Activated naive CD8-positive, alpha-beta T cell treated with anti-CD3 and anti-CD28 coated beads, Interleukin-2, amount 50 U/mL, for 24 hours (primary cell): ENCODE measurements around the gene VANGL1.

Experiments
- ATAC-seq: fragments of 150-1000 bp; cut with Tn5 transposase; one replicate; pipeline ENCODE4 v1.10.0; 2021
- DNase-seq: peaks from one replicate; pipeline ENCODE4 v3.0.0; 2021
- H3K27ac Mint-ChIP-seq: one replicate; pipeline ENCODE4 v1.8.0; 2021; ENCODE audit warnings: mild to moderate bottlenecking, mixed read lengths
- H3K27me3 Mint-ChIP-seq: one replicate; pipeline ENCODE4 v1.8.0; 2021; ENCODE audit warnings: mixed read lengths
- H3K36me3 Mint-ChIP-seq: one replicate; pipeline ENCODE4 v1.8.0; 2021; ENCODE audit warnings: low read depth, mixed read lengths
- H3K4me1 Mint-ChIP-seq: one replicate; pipeline ENCODE4 v1.8.0; 2021; ENCODE audit warnings: mixed read lengths
- H3K4me3 Mint-ChIP-seq: one replicate; pipeline ENCODE4 v1.8.0; 2021; ENCODE audit warnings: mild to moderate bottlenecking, moderate library complexity, mixed read lengths
- H3K9me3 Mint-ChIP-seq: one replicate; pipeline ENCODE4 v1.8.0; 2021; ENCODE audit warnings: mixed read lengths

The VANGL1 gene

GRCh38 chr1:115669002-115669673 lies 27.4 kb downstream of the VANGL1 start:
- H3K27ac Mint-ChIP-seq = no peak overlapping the region
- H3K4me1 Mint-ChIP-seq = peaks cover 8% of the 10 kb centered on the region
- ATAC-seq (peak; percentile 56), DNase-seq (no peak)
- no peaks in the 10 kb centered on the region for H3K27me3 Mint-ChIP-seq
- no peak overlapping the region for H3K4me3 Mint-ChIP-seq
- H3K9me3 Mint-ChIP-seq = peaks cover 4% of the 10 kb centered on the region
- no peaks in the 10 kb centered on the region for H3K36me3 Mint-ChIP-seq

- Mint-ChIP-seq H3K27ac (no peak overlapping the region), H3K36me3 (no peaks in the 10 kb centered on the region), H3K4me3 (no peak overlapping the region), H3K27me3 (no peaks in the 10 kb centered on the region), H3K4me1 (peaks cover 8% of the 10 kb centered on the region), H3K9me3 (peaks cover 4% of the 10 kb centered on the region)
- no peak for ATAC-seq
- DNase-seq = no peak
These were observed 28.1 kb downstream of the VANGL1 start for GRCh38 chr1:115669886-115670285.

- H3K4me3 Mint-ChIP-seq = no peak overlapping the region
- H3K36me3 Mint-ChIP-seq = no peaks in the 10 kb centered on the region
- DNase-seq (no peak), ATAC-seq (no peak)
- H3K27me3 Mint-ChIP-seq = no peaks in the 10 kb centered on the region
- H3K27ac Mint-ChIP-seq = no peak overlapping the region
- H3K4me1 Mint-ChIP-seq = peaks cover 8% of the 10 kb centered on the region
- H3K9me3 Mint-ChIP-seq = peaks cover 4% of the 10 kb centered on the region
These were observed 28.9 kb downstream of the VANGL1 start for GRCh38 chr1:115670476-115671175.

GRCh38 chr1:115671176-115671934 lies 29.6 kb downstream of the VANGL1 start:
- no peak overlapping the region for H3K4me3 Mint-ChIP-seq
- H3K9me3 Mint-ChIP-seq = peaks cover 4% of the 10 kb centered on the region
- H3K4me1 Mint-ChIP-seq = peaks cover 10% of the 10 kb centered on the region
- no peaks in the 10 kb centered on the region for H3K27me3 Mint-ChIP-seq
- H3K27ac Mint-ChIP-seq = no peak overlapping the region
- H3K36me3 Mint-ChIP-seq = no peaks in the 10 kb centered on the region
- ATAC-seq = no peak
- DNase-seq = no peak

GRCh38 chr1:115672224-115673009 lies 30.6 kb downstream of the VANGL1 start:
- Mint-ChIP-seq H3K27ac (no peak overlapping the region), H3K4me3 (no peak overlapping the region), H3K4me1 (peaks cover 10% of the 10 kb centered on the region), H3K36me3 (no peaks in the 10 kb centered on the region), H3K27me3 (no peaks in the 10 kb centered on the region), H3K9me3 (peaks cover 4% of the 10 kb centered on the region)
- ATAC-seq (no peak), DNase-seq (no peak)

- no peak overlapping the region for H3K4me3 Mint-ChIP-seq
- no peaks in the 10 kb centered on the region for H3K36me3 Mint-ChIP-seq
- ATAC-seq = no peak
- H3K27me3 Mint-ChIP-seq = no peaks in the 10 kb centered on the region
- peaks cover 2% of the 10 kb centered on the region for H3K4me1 Mint-ChIP-seq
- no peak overlapping the region for H3K27ac Mint-ChIP-seq
- DNase-seq = no peak
- no peaks in the 10 kb centered on the region for H3K9me3 Mint-ChIP-seq
These were observed 34.9 kb downstream of the VANGL1 start for GRCh38 chr1:115676498-115677181.

GRCh38 chr1:115677182-115677555 lies 35.4 kb downstream of the VANGL1 start:
- H3K4me3 Mint-ChIP-seq = no peak overlapping the region
- no peak overlapping the region for H3K27ac Mint-ChIP-seq
- H3K9me3 Mint-ChIP-seq = no peaks in the 10 kb centered on the region
- no peaks in the 10 kb centered on the region for H3K36me3 Mint-ChIP-seq
- peaks cover 2% of the 10 kb centered on the region for H3K4me1 Mint-ChIP-seq
- ATAC-seq (no peak), DNase-seq (no peak)
- H3K27me3 Mint-ChIP-seq = no peaks in the 10 kb centered on the region

- H3K9me3 Mint-ChIP-seq = no peaks in the 10 kb centered on the region
- no peak overlapping the region for H3K4me3 Mint-ChIP-seq
- no peak for ATAC-seq
- H3K36me3 Mint-ChIP-seq = no peaks in the 10 kb centered on the region
- no peaks in the 10 kb centered on the region for H3K27me3 Mint-ChIP-seq
- peaks cover 2% of the 10 kb centered on the region for H3K4me1 Mint-ChIP-seq
- H3K27ac Mint-ChIP-seq = no peak overlapping the region
- no peak for DNase-seq
These were observed 35.8 kb downstream of the VANGL1 start for GRCh38 chr1:115677565-115677964.

GRCh38 chr1:115678141-115678540 lies 36.4 kb downstream of the VANGL1 start:
- H3K27me3 Mint-ChIP-seq = no peaks in the 10 kb centered on the region
- ATAC-seq (no peak), DNase-seq (no peak)
- H3K4me3 Mint-ChIP-seq = no peak overlapping the region
- no peaks in the 10 kb centered on the region for H3K36me3 Mint-ChIP-seq
- peaks cover 2% of the 10 kb centered on the region for H3K4me1 Mint-ChIP-seq
- H3K27ac Mint-ChIP-seq = no peak overlapping the region
- no peaks in the 10 kb centered on the region for H3K9me3 Mint-ChIP-seq

- H3K4me3 Mint-ChIP-seq = no peak overlapping the region
- H3K9me3 Mint-ChIP-seq = no peaks in the 10 kb centered on the region
- H3K27me3 Mint-ChIP-seq = no peaks in the 10 kb centered on the region
- H3K36me3 Mint-ChIP-seq = no peaks in the 10 kb centered on the region
- H3K27ac Mint-ChIP-seq = no peak overlapping the region
- no peak for ATAC-seq
- H3K4me1 Mint-ChIP-seq = peaks cover 2% of the 10 kb centered on the region
- no peak for DNase-seq
These were observed 37.4 kb downstream of the VANGL1 start for GRCh38 chr1:115679141-115679611.

- Mint-ChIP-seq H3K36me3 (no peaks in the 10 kb centered on the region), H3K4me1 (peaks cover 2% of the 10 kb centered on the region), H3K27me3 (no peaks in the 10 kb centered on the region), H3K9me3 (no peaks in the 10 kb centered on the region), H3K4me3 (no peak overlapping the region), H3K27ac (no peak overlapping the region)
- DNase-seq = no peak
- no peak for ATAC-seq
These were observed 39.0 kb downstream of the VANGL1 start for GRCh38 chr1:115680730-115681111.

GRCh38 chr1:115682792-115683191 lies 41.0 kb downstream of the VANGL1 start:
- ATAC-seq = no peak
- no peak overlapping the region for H3K4me3 Mint-ChIP-seq
- H3K27me3 Mint-ChIP-seq = no peaks in the 10 kb centered on the region
- H3K4me1 Mint-ChIP-seq = no peaks in the 10 kb centered on the region
- H3K27ac Mint-ChIP-seq = no peak overlapping the region
- H3K9me3 Mint-ChIP-seq = no peaks in the 10 kb centered on the region
- H3K36me3 Mint-ChIP-seq = no peaks in the 10 kb centered on the region
- no peak for DNase-seq

GRCh38 chr1:115685029-115685705 lies 43.4 kb downstream of the VANGL1 start:
- ATAC-seq (no peak), DNase-seq (no peak)
- Mint-ChIP-seq H3K27me3 (no peaks in the 10 kb centered on the region), H3K4me1 (no peaks in the 10 kb centered on the region), H3K4me3 (no peak overlapping the region), H3K9me3 (no peaks in the 10 kb centered on the region), H3K27ac (no peak overlapping the region), H3K36me3 (no peaks in the 10 kb centered on the region)
